Esophagus (tissue), 2 donors: ENCODE results near the gene SOBP. TPM values are rescaled to one million over a fixed set of nuclear protein-coding genes. Genes with fewer than 3 reads are reported as not detected.
A peak's percentile ranks its signal among the peaks of the same experiment; 100 is the strongest.

Experiments used
- H3K27ac ChIP-seq, 2 donors: one replicate each; pipeline ENCODE4 v1.5.1; 2013; ENCODE audit warnings: low read depth in 2 of 2, mild to moderate bottlenecking in 2 of 2, inconsistent platforms in 1 of 2, low read length in 1 of 2, moderate library complexity in 1 of 2
- H3K27me3 ChIP-seq, 2 donors: one replicate each; pipeline ENCODE4 v1.6.1; 2013; ENCODE audit warnings: low read length in 2 of 2, control low read depth in 1 of 2, mild to moderate bottlenecking in 1 of 2; ENCODE audit not compliant: insufficient read depth in 2 of 2, control insufficient read depth in 1 of 2
- H3K36me3 ChIP-seq, 2 donors: one replicate each; pipeline ENCODE4 v1.6.1; 2013; ENCODE audit warnings: low read length in 1 of 2; ENCODE audit not compliant: control insufficient read depth in 2 of 2, insufficient read depth in 2 of 2
- H3K4me1 ChIP-seq, 2 donors: one replicate each; pipeline ENCODE4 v1.6.1; 2013; ENCODE audit warnings: low read length in 1 of 2; ENCODE audit not compliant: control insufficient read depth in 2 of 2, insufficient read depth in 2 of 2
- H3K4me3 ChIP-seq, 2 donors: one replicate each; pipeline ENCODE4 v1.5.1; 2013; ENCODE audit warnings: low read length in 2 of 2, mild to moderate bottlenecking in 2 of 2, low read depth in 1 of 2, moderate library complexity in 1 of 2
- H3K9me3 ChIP-seq, 2 donors: one replicate each; pipeline ENCODE4 v1.6.1; 2013; ENCODE audit warnings: mild to moderate bottlenecking in 2 of 2, low read depth in 1 of 2, low read length in 1 of 2, moderate library complexity in 1 of 2; ENCODE audit not compliant: control insufficient read depth in 2 of 2, insufficient read depth in 1 of 2
- WGBS, 2 donors: extraction: QIAGEN DNeasy Blood & Tissue Kit; methylation state at CpG; one replicate each; pipeline ENCODE4 v1.1.7; 2013; 5-methylcytosine and 5-hydroxymethylcytosine counted together
- polyA plus RNA-seq, 2 donors: library from polyadenylated mRNA; stranded (reverse); fragments of 200-250 nt; gene quantifications; one replicate each; pipeline ENCODE4 v1.2.3, GENCODE V29; 2013
- donor health status: healthy with polysubstance abuse.
- donor health status: Bipolar disorder and iron deficiency.

SOBP gene
- under 1 TPM; 0.59 to 0.84 TPM for polyA plus RNA-seq

GRCh38 chr6:107489636-107490565 lies at the start of gene SOBP:
TSS of gene SOBP (plus strand) at chr6:107490117. CDS start at chr6:107490617, 500 bp downstream.
- WGBS, 2 donors = 0 to 1% methylated on average over 68 to 130 of the region's 130 CpGs
- Histone ChIP-seq H3K4me1 (peaks cover 0 to 2% of the 10 kb centered on the region in 2 donors), H3K4me3 (peak within 1 kb of the TSS; percentile 53 to 69), H3K27ac (peak within 1 kb of the TSS; percentile 58 to 68), H3K9me3 (no peaks in the 10 kb centered on the region), H3K36me3 (no peaks in the 10 kb centered on the region), H3K27me3 (no peaks in the 10 kb centered on the region)

GRCh38 chr6:107440936-107441335 lies 49.0 kb upstream of the SOBP start:
- H3K4me1 ChIP-seq = no peaks in the 10 kb centered on the region
- H3K4me3 ChIP-seq = no peak overlapping the region
- H3K9me3 ChIP-seq = no peaks in the 10 kb centered on the region
- no peaks in the 10 kb centered on the region for H3K27me3 ChIP-seq
- H3K36me3 ChIP-seq = no peaks in the 10 kb centered on the region
- no peak overlapping the region for H3K27ac ChIP-seq

GRCh38 chr6:107441682-107442081 lies 48.2 kb upstream of the SOBP start:
- no peaks in the 10 kb centered on the region for H3K36me3 ChIP-seq
- WGBS, 2 donors = 93 to 99% methylated on average over 1 of the region's 1 CpG
- H3K27me3 ChIP-seq = no peaks in the 10 kb centered on the region
- H3K27ac ChIP-seq = no peak overlapping the region
- H3K4me3 ChIP-seq = no peak overlapping the region
- no peaks in the 10 kb centered on the region for H3K9me3 ChIP-seq
- H3K4me1 ChIP-seq = no peaks in the 10 kb centered on the region

- Histone ChIP-seq H3K27me3 (no peaks in the 10 kb centered on the region), H3K36me3 (no peaks in the 10 kb centered on the region), H3K4me3 (no peak overlapping the region), H3K4me1 (no peaks in the 10 kb centered on the region), H3K9me3 (peaks cover 3 to 7% of the 10 kb centered on the region in 2 donors), H3K27ac (no peak overlapping the region)
- WGBS, 2 donors = 89 to 92% methylated on average over 2 of the region's 2 CpGs
Measured at GRCh38 chr6:107442938-107443607, 46.8 kb upstream of the SOBP start.

- no peaks in the 10 kb centered on the region for H3K27me3 ChIP-seq
- H3K36me3 ChIP-seq = no peaks in the 10 kb centered on the region
Measured at GRCh38 chr6:107443608-107444267, 46.2 kb upstream of the SOBP start.

GRCh38 chr6:107444277-107444676 lies 45.6 kb upstream of the SOBP start:
- H3K4me3 ChIP-seq = no peak overlapping the region
- no peaks in the 10 kb centered on the region for H3K27me3 ChIP-seq
- 89 to 91% methylated on average over 1 of the region's 1 CpG for WGBS, 2 donors
- H3K4me1 ChIP-seq = no peaks in the 10 kb centered on the region
- H3K36me3 ChIP-seq = no peaks in the 10 kb centered on the region
- H3K9me3 ChIP-seq = peaks cover 3 to 7% of the 10 kb centered on the region in 2 donors
- no peak overlapping the region for H3K27ac ChIP-seq

More at GRCh38 chr6:107443608-107444267, 46.2 kb upstream of the SOBP start:
- Histone ChIP-seq H3K27ac (no peak overlapping the region), H3K4me1 (no peaks in the 10 kb centered on the region), H3K4me3 (no peak overlapping the region), H3K9me3 (peaks cover 3 to 7% of the 10 kb centered on the region in 2 donors)
- WGBS, 2 donors = 93% methylated on average over 7 of the region's 7 CpGs

- 96 to 98% methylated on average over 2 of the region's 2 CpGs for WGBS, 2 donors
- Histone ChIP-seq H3K27ac (no peak overlapping the region), H3K4me1 (no peaks in the 10 kb centered on the region), H3K4me3 (no peak overlapping the region), H3K9me3 (peaks cover 3 to 7% of the 10 kb centered on the region in 2 donors), H3K36me3 (no peaks in the 10 kb centered on the region), H3K27me3 (no peaks in the 10 kb centered on the region)
Measured at GRCh38 chr6:107447663-107448216, 42.2 kb upstream of the SOBP start.

- Histone ChIP-seq H3K36me3 (no peaks in the 10 kb centered on the region), H3K27me3 (no peaks in the 10 kb centered on the region), H3K9me3 (peaks cover 3 to 7% of the 10 kb centered on the region in 2 donors), H3K27ac (no peak overlapping the region), H3K4me3 (no peak overlapping the region), H3K4me1 (no peaks in the 10 kb centered on the region)
- 58 to 59% methylated on average over 1 of the region's 1 CpG for WGBS, 2 donors
Measured at GRCh38 chr6:107448776-107449175, 41.1 kb upstream of the SOBP start.

- Histone ChIP-seq H3K9me3 (peaks cover 0 to 3% of the 10 kb centered on the region in 2 donors), H3K4me3 (peak overlapping the region; percentile 97 to 99), H3K36me3 (no peaks in the 10 kb centered on the region), H3K27me3 (no peaks in the 10 kb centered on the region), H3K4me1 (no peaks in the 10 kb centered on the region), H3K27ac (peak overlapping the region; percentile 73 to 87)
- WGBS, 2 donors = 0 to 1% methylated on average over 29 of the region's 29 CpGs
Measured at GRCh38 chr6:107458672-107459282, 31.1 kb upstream of the SOBP start.
